B cell (primary cell): ENCODE results near the gene ELAVL4.

Experiments used
- EZH2 ChIP-seq: IDR thresholded peaks from 2 replicates; pipeline ENCODE4 v1.6.1; 2012; ENCODE audit warnings: borderline replicate concordance, low read depth, mild to moderate bottlenecking, moderate library complexity, low read length; ENCODE audit not compliant: insufficient read depth, poor library complexity, severe bottlenecking
- TF ChIP-seq, protein P1 (sequence below): fragments of 200-600 bp; IDR thresholded peaks from one replicate; pipeline ENCODE4 v1.8.0; 2022; ENCODE audit warnings: antibody characterized with exemption, mild to moderate bottlenecking

DNA sequence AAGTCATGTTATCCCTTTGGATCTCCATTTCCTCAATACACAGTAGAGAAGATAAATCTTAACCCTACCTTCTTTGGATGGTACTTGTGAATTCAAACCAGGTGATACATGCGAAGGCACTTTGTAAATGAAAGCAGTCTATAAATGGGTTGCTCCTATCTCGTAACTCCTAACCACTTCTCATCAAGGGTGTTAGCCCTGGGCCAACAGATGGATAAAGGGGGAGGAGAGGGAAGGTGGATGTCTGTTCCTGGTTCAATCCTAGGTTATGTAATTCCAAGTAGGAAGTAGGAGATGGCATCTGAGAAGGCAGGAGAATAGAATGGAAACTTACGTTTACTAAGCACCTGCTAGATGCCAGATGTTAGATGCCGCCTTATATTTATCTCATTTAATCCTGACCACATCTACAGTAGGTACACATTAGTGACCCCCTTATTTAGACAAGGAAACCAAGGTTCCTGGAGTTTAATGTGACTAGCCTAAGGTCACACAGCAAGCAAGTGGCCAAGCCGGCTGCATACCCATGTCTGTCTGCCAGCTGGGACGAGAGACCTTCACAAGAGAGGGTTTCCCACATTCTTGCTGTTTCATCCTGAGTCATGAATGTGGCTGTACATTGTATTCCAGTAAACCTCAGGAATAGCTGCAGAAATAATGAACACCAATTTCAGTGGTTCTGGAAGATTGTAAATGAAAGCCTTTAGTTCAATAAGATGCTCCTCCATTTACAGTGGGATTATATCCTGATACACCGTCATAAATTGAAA, 47.7 kb downstream of the ELAVL4 start:
- TF ChIP-seq, protein P1, sequence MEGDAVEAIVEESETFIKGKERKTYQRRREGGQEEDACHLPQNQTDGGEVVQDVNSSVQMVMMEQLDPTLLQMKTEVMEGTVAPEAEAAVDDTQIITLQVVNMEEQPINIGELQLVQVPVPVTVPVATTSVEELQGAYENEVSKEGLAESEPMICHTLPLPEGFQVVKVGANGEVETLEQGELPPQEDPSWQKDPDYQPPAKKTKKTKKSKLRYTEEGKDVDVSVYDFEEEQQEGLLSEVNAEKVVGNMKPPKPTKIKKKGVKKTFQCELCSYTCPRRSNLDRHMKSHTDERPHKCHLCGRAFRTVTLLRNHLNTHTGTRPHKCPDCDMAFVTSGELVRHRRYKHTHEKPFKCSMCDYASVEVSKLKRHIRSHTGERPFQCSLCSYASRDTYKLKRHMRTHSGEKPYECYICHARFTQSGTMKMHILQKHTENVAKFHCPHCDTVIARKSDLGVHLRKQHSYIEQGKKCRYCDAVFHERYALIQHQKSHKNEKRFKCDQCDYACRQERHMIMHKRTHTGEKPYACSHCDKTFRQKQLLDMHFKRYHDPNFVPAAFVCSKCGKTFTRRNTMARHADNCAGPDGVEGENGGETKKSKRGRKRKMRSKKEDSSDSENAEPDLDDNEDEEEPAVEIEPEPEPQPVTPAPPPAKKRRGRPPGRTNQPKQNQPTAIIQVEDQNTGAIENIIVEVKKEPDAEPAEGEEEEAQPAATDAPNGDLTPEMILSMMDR: no peak
- no peak for TF ChIP-seq EZH2
